Measurements from ENCODE around the gene BARX1.

BARX1 gene

DNA sequence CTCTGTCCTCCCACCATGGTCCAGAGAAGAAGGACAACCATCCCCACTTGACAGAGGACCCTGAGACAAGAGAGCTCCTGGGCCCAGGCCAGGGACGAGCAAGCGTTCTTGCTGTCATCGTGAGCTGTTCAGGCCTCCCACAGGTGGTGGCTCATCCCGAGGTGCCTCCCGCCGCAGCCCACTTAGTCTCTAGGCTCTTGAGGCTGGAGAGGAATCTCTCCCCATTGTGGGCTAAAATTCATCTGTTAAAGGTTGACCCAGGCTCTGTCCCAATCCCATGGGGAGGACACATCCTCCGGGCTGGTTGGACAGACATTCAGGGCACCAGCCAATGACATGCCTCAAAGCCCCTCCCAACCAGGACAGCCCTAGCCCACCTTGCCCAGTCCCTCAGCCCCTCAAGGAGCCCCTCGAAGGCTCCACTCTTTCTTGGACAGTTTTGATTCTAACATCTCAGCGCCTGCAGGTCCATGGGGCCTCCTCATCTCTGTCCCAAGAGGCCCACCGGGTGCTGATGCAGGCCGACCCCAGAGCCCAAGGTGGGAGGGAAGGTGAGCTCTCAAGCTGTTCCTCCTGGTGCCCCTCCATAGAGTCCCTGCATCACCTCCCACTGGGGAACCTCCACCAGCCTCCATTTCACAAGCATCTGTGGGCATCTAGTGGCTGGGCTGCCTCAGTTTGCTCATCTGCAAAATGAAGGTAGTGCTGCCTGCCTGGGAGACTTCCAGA, 52.9 kb downstream of the BARX1 start:
- TF ChIP-seq, protein P1, sequence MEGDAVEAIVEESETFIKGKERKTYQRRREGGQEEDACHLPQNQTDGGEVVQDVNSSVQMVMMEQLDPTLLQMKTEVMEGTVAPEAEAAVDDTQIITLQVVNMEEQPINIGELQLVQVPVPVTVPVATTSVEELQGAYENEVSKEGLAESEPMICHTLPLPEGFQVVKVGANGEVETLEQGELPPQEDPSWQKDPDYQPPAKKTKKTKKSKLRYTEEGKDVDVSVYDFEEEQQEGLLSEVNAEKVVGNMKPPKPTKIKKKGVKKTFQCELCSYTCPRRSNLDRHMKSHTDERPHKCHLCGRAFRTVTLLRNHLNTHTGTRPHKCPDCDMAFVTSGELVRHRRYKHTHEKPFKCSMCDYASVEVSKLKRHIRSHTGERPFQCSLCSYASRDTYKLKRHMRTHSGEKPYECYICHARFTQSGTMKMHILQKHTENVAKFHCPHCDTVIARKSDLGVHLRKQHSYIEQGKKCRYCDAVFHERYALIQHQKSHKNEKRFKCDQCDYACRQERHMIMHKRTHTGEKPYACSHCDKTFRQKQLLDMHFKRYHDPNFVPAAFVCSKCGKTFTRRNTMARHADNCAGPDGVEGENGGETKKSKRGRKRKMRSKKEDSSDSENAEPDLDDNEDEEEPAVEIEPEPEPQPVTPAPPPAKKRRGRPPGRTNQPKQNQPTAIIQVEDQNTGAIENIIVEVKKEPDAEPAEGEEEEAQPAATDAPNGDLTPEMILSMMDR (IDR thresholded peaks at IDR 0.05; ENCODE audit: low read depth, low read length), result no peak

More for the DNA sequence above, 52.9 kb downstream of the BARX1 start:
- H3K4me3 ChIP-seq (ENCODE audit: low read depth, low read length), result no peak overlapping the region

All from WI38 (cell line).